Neural progenitor cell (in vitro differentiated cells): Measurements from ENCODE around the gene TCERG1L. TPM values are rescaled to one million over a fixed set of nuclear protein-coding genes. Genes with fewer than 3 reads are reported as not detected.

ENCODE experiments used
- DNase-seq: peaks from one replicate; pipeline ENCODE4 v3.0.0-alpha.2; 2016; ENCODE audit warnings: low spot score
- H2AFZ ChIP-seq: fragments of 200-600 bp; sonication (generic); replicated peaks from 2 replicates; pipeline ENCODE4 v1.6.1; 2016; ENCODE audit warnings: antibody characterized with exemption
- H3F3A ChIP-seq: fragments of 200-600 bp; sonication (generic); 2 replicates; pipeline ENCODE4 v1.6.1; 2016; ENCODE audit warnings: antibody characterized with exemption, low read depth
- H3K27ac ChIP-seq: fragments of 200-600 bp; sonication (generic); 2 replicates; pipeline ENCODE4 v1.5.1; 2016; ENCODE audit warnings: mild to moderate bottlenecking
- H3K27me3 ChIP-seq: fragments of 200-600 bp; sonication (generic); 2 replicates; pipeline ENCODE4 v1.6.1; 2016; ENCODE audit warnings: mild to moderate bottlenecking, moderate library complexity
- H3K36me3 ChIP-seq: fragments of 200-600 bp; sonication (generic); 2 replicates; pipeline ENCODE4 v1.5.1; 2016
- H3K4me1 ChIP-seq: fragments of 200-600 bp; sonication (generic); 2 replicates; pipeline ENCODE4 v1.6.1; 2016; ENCODE audit warnings: mixed run types
- H3K4me2 ChIP-seq: fragments of 200-600 bp; sonication (generic); 2 replicates; pipeline ENCODE4 v1.6.1; 2016
- H3K4me3 ChIP-seq: fragments of 200-600 bp; sonication (generic); 2 replicates; pipeline ENCODE4 v1.5.1; 2016
- H3K79me2 ChIP-seq: fragments of 200-600 bp; sonication (generic); 2 replicates; pipeline ENCODE4 v1.6.1; 2016; ENCODE audit warnings: low read depth
- H3K9ac ChIP-seq: fragments of 200-600 bp; sonication (generic); 2 replicates; pipeline ENCODE4 v1.6.1; 2016
- H3K9me3 ChIP-seq: fragments of 200-600 bp; sonication (generic); 2 replicates; pipeline ENCODE4 v1.5.1; 2016; ENCODE audit warnings: low read depth
- H4K20me1 ChIP-seq: fragments of 200-600 bp; sonication (generic); 2 replicates; pipeline ENCODE4 v1.6.1; 2016; ENCODE audit warnings: low read depth
- H3K27ac Mint-ChIP-seq: 3 replicates; pipeline ENCODE4 v1.8.0; 2021; ENCODE audit warnings: mixed read lengths
- H3K27me3 Mint-ChIP-seq: 2 replicates; pipeline ENCODE4 v1.8.0; 2022; ENCODE audit warnings: low read depth, mild to moderate bottlenecking, inconsistent platforms, moderate library complexity, mixed read lengths; ENCODE audit not compliant: insufficient read depth
- H3K36me3 Mint-ChIP-seq: 3 replicates; pipeline ENCODE4 v1.8.0; 2021; ENCODE audit warnings: mixed read lengths
- H3K4me1 Mint-ChIP-seq: 3 replicates; pipeline ENCODE4 v1.8.0; 2021; ENCODE audit warnings: mixed read lengths
- H3K4me3 Mint-ChIP-seq: 3 replicates; pipeline ENCODE4 v1.8.0; 2021; ENCODE audit warnings: mild to moderate bottlenecking, moderate library complexity, mixed read lengths
- H3K9me3 Mint-ChIP-seq: 3 replicates; pipeline ENCODE4 v1.8.0; 2020; ENCODE audit warnings: mixed read lengths
- EZH2 ChIP-seq: fragments of 200-600 bp; sonication (generic); IDR thresholded peaks from 2 replicates; pipeline ENCODE4 v1.6.1; 2017; ENCODE audit warnings: antibody characterized with exemption, mild to moderate bottlenecking, moderate library complexity
- EZH2phosphoT487 ChIP-seq: fragments of 200-600 bp; sonication (generic); IDR thresholded peaks from 2 replicates; pipeline ENCODE4 v1.6.1; 2017; ENCODE audit warnings: antibody characterized with exemption
- total RNA-seq: library from RNA; depleted of rRNA; stranded (reverse); fragments of >200 nt; gene quantifications from 2 replicates; pipeline ENCODE4 v1.2.3, GENCODE V29; 2015; ENCODE audit warnings: low replicate concordance
- TF ChIP-seq, protein P1 (sequence below): fragments of 200-600 bp; sonication (generic); IDR thresholded peaks from 2 replicates; pipeline ENCODE4 v1.5.1; 2017; ENCODE audit warnings: antibody characterized with exemption, mild to moderate bottlenecking

Gene TCERG1L
- total RNA-seq, 1 donor from 2014 or later = 1.8 TPM

GRCh38 chr10:131070856-131071255 lies 240.7 kb downstream of the TCERG1L start:
- peaks cover 20% of the 10 kb centered on the region for H3K4me1 ChIP-seq
- H3K27ac ChIP-seq = no peak overlapping the region
- H3K9me3 ChIP-seq = no peaks in the 10 kb centered on the region
- H3K4me3 Mint-ChIP-seq = no peak overlapping the region
- TF ChIP-seq, protein P1, sequence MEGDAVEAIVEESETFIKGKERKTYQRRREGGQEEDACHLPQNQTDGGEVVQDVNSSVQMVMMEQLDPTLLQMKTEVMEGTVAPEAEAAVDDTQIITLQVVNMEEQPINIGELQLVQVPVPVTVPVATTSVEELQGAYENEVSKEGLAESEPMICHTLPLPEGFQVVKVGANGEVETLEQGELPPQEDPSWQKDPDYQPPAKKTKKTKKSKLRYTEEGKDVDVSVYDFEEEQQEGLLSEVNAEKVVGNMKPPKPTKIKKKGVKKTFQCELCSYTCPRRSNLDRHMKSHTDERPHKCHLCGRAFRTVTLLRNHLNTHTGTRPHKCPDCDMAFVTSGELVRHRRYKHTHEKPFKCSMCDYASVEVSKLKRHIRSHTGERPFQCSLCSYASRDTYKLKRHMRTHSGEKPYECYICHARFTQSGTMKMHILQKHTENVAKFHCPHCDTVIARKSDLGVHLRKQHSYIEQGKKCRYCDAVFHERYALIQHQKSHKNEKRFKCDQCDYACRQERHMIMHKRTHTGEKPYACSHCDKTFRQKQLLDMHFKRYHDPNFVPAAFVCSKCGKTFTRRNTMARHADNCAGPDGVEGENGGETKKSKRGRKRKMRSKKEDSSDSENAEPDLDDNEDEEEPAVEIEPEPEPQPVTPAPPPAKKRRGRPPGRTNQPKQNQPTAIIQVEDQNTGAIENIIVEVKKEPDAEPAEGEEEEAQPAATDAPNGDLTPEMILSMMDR = no peak
- TF ChIP-seq EZH2phosphoT487 (no peak), EZH2 (no peak)
- H3F3A ChIP-seq = peaks cover 16% of the 10 kb centered on the region
- DNase-seq = no peak
- no peaks in the 10 kb centered on the region for H3K36me3 ChIP-seq
- H4K20me1 ChIP-seq = no peaks in the 10 kb centered on the region
- no peak overlapping the region for H3K4me2 ChIP-seq
- no peaks in the 10 kb centered on the region for H3K79me2 ChIP-seq
- no peak overlapping the region for H3K9ac ChIP-seq
- no peaks in the 10 kb centered on the region for H3K27me3 ChIP-seq
- no peak overlapping the region for H3K4me3 ChIP-seq
- no peaks in the 10 kb centered on the region for H3K9me3 Mint-ChIP-seq
- H3K36me3 Mint-ChIP-seq = no peaks in the 10 kb centered on the region
- peaks cover 6% of the 10 kb centered on the region for H3K4me1 Mint-ChIP-seq
- H3K27ac Mint-ChIP-seq = no peak overlapping the region
- no peak overlapping the region for H2AFZ ChIP-seq
- peaks cover 3% of the 10 kb centered on the region for H3K27me3 Mint-ChIP-seq

- H3K9me3 Mint-ChIP-seq = no peaks in the 10 kb centered on the region
- H2AFZ ChIP-seq = no peak overlapping the region
- TF ChIP-seq EZH2phosphoT487 (no peak), EZH2 (no peak)
- TF ChIP-seq, protein P1 = no peak
- no peak overlapping the region for H3K27ac Mint-ChIP-seq
- H3K27ac ChIP-seq = no peak overlapping the region
- no peak for DNase-seq
- no peaks in the 10 kb centered on the region for H3K36me3 Mint-ChIP-seq
- no peak overlapping the region for H3K4me2 ChIP-seq
- H3K4me1 Mint-ChIP-seq = peaks cover 11% of the 10 kb centered on the region
- H4K20me1 ChIP-seq = no peaks in the 10 kb centered on the region
- no peaks in the 10 kb centered on the region for H3K9me3 ChIP-seq
- H3K36me3 ChIP-seq = no peaks in the 10 kb centered on the region
- no peak overlapping the region for H3K9ac ChIP-seq
- H3K27me3 ChIP-seq = no peaks in the 10 kb centered on the region
- no peak overlapping the region for H3K4me3 ChIP-seq
- H3F3A ChIP-seq = peaks cover 26% of the 10 kb centered on the region
- H3K4me1 ChIP-seq = peaks cover 39% of the 10 kb centered on the region
- H3K27me3 Mint-ChIP-seq = peaks cover 7% of the 10 kb centered on the region
- no peaks in the 10 kb centered on the region for H3K79me2 ChIP-seq
- H3K4me3 Mint-ChIP-seq = no peak overlapping the region
Observed at GRCh38 chr10:131068760-131069159, 242.8 kb downstream of the TCERG1L start.

DNA sequence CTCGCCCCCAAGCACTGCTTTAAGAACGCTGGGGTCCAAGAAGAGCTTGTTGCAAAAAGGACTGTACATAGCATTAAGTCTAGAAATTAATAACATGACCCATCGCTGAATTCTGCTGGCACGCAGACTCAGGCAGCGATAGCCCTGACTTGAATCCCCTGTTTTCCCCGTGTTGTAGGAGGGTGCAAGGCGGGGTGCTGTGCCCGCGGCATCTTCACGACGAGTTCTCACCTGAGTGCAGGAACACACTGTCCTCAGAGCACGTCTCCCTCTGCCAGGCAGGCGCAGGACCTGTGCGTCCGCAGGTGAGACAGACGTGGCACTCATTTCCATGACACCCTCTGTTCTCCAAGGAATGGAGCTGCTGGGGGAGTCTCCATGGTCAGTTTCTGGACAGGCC lies 243.2 kb downstream of the TCERG1L start:
- Mint-ChIP-seq H3K4me1 (peaks cover 11% of the 10 kb centered on the region), H3K36me3 (no peaks in the 10 kb centered on the region)
- no peak for DNase-seq

More for the DNA sequence above, 243.2 kb downstream of the TCERG1L start:
- no peak overlapping the region for H3K4me3 ChIP-seq
- H3K4me2 ChIP-seq = no peak overlapping the region
- no peaks in the 10 kb centered on the region for H4K20me1 ChIP-seq
- H3K36me3 ChIP-seq = no peaks in the 10 kb centered on the region
- Mint-ChIP-seq H3K27ac (no peak overlapping the region), H3K4me3 (no peak overlapping the region), H3K9me3 (no peaks in the 10 kb centered on the region), H3K27me3 (peaks cover 9% of the 10 kb centered on the region)
- TF ChIP-seq EZH2 = no peak
- TF ChIP-seq, protein P1 = no peak
- TF ChIP-seq EZH2phosphoT487 = no peak
- H3K9ac ChIP-seq = no peak overlapping the region
- peaks cover 39% of the 10 kb centered on the region for H3K4me1 ChIP-seq
- H2AFZ ChIP-seq = no peak overlapping the region
- no peaks in the 10 kb centered on the region for H3K9me3 ChIP-seq
- H3K79me2 ChIP-seq = no peaks in the 10 kb centered on the region
- H3K27ac ChIP-seq = no peak overlapping the region
- no peaks in the 10 kb centered on the region for H3K27me3 ChIP-seq
- peaks cover 26% of the 10 kb centered on the region for H3F3A ChIP-seq
